Measurements from ENCODE around the gene GOLPH3.

- TF ChIP-seq EZH2 (IDR thresholded peaks at IDR 0.05; ENCODE audit: low read depth, unreplicated experiment) = no peak
- no peak for TF ChIP-seq CTCF (conservative IDR thresholded peaks at IDR 0.05; ENCODE audit: low read depth in 2 of 2)
- TF ChIP-seq NANOG (IDR thresholded peaks at IDR 0.05; ENCODE audit: borderline replicate concordance) = no peak
- TF ChIP-seq REST (IDR thresholded peaks at IDR 0.05; ENCODE audit: unreplicated experiment) = no peak
- no peak for TF ChIP-seq JUNB (IDR thresholded peaks at IDR 0.05; ENCODE audit: unreplicated experiment)
- no peak for TF ChIP-seq POLR2AphosphoS5 (IDR thresholded peaks at IDR 0.05; ENCODE audit: low read depth)
- no peak for TF ChIP-seq EZH2phosphoT487 (IDR thresholded peaks at IDR 0.05; ENCODE audit: unreplicated experiment)
- TF ChIP-seq CREB1 (CRISPR knock-in tag; IDR thresholded peaks at IDR 0.05; ENCODE audit: low read depth) = no peak
- no peak for TF ChIP-seq ETS1 (IDR thresholded peaks at IDR 0.05)
- TF ChIP-seq ZNF331 (CRISPR knock-in tag; IDR thresholded peaks at IDR 0.05; ENCODE audit: low read depth) = no peak
- no peak for TF ChIP-seq ZNF114 (CRISPR knock-in tag; IDR thresholded peaks at IDR 0.05)
- no peak for TF ChIP-seq ZNF462 (CRISPR knock-in tag; IDR thresholded peaks at IDR 0.05)
- TF ChIP-seq STAT1 (IDR thresholded peaks at IDR 0.05; ENCODE audit: unreplicated experiment) = no peak
These were observed 8.4 kb upstream of the GOLPH3 start for GRCh38 chr5:32182463-32183063.

Data from GM23338 (cell line).